Measurements from ENCODE around the gene NOL3. TPM values are rescaled to one million over a fixed set of nuclear protein-coding genes. Genes with fewer than 3 reads are reported as not detected.

NOL3 gene
- total RNA-seq, 1 experiment from 2014 or later = 8.5 TPM

- Mint-ChIP-seq H3K27me3 (ENCODE audit: low read depth) (peaks cover 100% of the 10 kb centered on the region), H3K9me3 (no peaks in the 10 kb centered on the region), H3K36me3 (peaks cover 2% of the 10 kb centered on the region; the same call in 1 of the 2 replicates), H3K4me1 (peaks cover 25% of the 10 kb centered on the region), H3K27ac (no peak overlapping the region), H3K4me3 (peak overlapping the region; percentile 43; the same call in 1 of the 2 replicates)
- POLR2A ChIA-PET = interaction anchor here (0.9 kb wide), 1 partner anchor 150 kb away, joined by 3 read pairs; no protein-coding TSS in a partner anchor
- TF ChIP-seq, protein P1, sequence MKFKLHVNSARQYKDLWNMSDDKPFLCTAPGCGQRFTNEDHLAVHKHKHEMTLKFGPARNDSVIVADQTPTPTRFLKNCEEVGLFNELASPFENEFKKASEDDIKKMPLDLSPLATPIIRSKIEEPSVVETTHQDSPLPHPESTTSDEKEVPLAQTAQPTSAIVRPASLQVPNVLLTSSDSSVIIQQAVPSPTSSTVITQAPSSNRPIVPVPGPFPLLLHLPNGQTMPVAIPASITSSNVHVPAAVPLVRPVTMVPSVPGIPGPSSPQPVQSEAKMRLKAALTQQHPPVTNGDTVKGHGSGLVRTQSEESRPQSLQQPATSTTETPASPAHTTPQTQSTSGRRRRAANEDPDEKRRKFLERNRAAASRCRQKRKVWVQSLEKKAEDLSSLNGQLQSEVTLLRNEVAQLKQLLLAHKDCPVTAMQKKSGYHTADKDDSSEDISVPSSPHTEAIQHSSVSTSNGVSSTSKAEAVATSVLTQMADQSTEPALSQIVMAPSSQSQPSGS (CRISPR knock-in tag; IDR thresholded peaks at IDR 0.05; ENCODE audit: borderline replicate concordance, low read depth) = no peak
- no peak for TF ChIP-seq CBFB (CRISPR knock-in tag; IDR thresholded peaks at IDR 0.05; ENCODE audit: low read depth)
- no peak for TF ChIP-seq ZNF138 (CRISPR knock-in tag; conservative IDR thresholded peaks at IDR 0.05)
- TF ChIP-seq ZNF423 (CRISPR knock-in tag; IDR thresholded peaks at IDR 0.05) = no peak
- TF ChIP-seq, protein P2, sequence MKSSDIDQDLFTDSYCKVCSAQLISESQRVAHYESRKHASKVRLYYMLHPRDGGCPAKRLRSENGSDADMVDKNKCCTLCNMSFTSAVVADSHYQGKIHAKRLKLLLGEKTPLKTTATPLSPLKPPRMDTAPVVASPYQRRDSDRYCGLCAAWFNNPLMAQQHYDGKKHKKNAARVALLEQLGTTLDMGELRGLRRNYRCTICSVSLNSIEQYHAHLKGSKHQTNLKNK (CRISPR knock-in tag; IDR thresholded peaks at IDR 0.05) = no peak
- TF ChIP-seq ZNF396 (CRISPR knock-in tag; IDR thresholded peaks at IDR 0.05; ENCODE audit: borderline replicate concordance) = no peak
- TF ChIP-seq EMX1 (CRISPR knock-in tag; IDR thresholded peaks at IDR 0.05) = no peak
- TF ChIP-seq FOXJ3 (CRISPR knock-in tag; IDR thresholded peaks at IDR 0.05; ENCODE audit: borderline replicate concordance) = no peak
- TF ChIP-seq USF1 (CRISPR knock-in tag; IDR thresholded peaks at IDR 0.05) = no peak
- no peak for TF ChIP-seq GRHL2 (CRISPR knock-in tag; IDR thresholded peaks at IDR 0.05; ENCODE audit: insufficient replicate concordance, severe bottlenecking)
- TF ChIP-seq PRDM15 (CRISPR knock-in tag; IDR thresholded peaks at IDR 0.05) = no peak
- TF ChIP-seq NR2C2 (CRISPR knock-in tag; IDR thresholded peaks at IDR 0.05) = no peak
- TF ChIP-seq, protein P3, sequence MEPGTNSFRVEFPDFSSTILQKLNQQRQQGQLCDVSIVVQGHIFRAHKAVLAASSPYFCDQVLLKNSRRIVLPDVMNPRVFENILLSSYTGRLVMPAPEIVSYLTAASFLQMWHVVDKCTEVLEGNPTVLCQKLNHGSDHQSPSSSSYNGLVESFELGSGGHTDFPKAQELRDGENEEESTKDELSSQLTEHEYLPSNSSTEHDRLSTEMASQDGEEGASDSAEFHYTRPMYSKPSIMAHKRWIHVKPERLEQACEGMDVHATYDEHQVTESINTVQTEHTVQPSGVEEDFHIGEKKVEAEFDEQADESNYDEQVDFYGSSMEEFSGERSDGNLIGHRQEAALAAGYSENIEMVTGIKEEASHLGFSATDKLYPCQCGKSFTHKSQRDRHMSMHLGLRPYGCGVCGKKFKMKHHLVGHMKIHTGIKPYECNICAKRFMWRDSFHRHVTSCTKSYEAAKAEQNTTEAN (CRISPR knock-in tag; IDR thresholded peaks at IDR 0.05) = no peak
- TF ChIP-seq JUN (CRISPR knock-in tag; IDR thresholded peaks at IDR 0.05) = no peak
- TF ChIP-seq FOXP4 (CRISPR knock-in tag; IDR thresholded peaks at IDR 0.05) = no peak
- TF ChIP-seq ZBTB21 (CRISPR knock-in tag; IDR thresholded peaks at IDR 0.05; ENCODE audit: borderline replicate concordance) = no peak
- TF ChIP-seq, protein P4, sequence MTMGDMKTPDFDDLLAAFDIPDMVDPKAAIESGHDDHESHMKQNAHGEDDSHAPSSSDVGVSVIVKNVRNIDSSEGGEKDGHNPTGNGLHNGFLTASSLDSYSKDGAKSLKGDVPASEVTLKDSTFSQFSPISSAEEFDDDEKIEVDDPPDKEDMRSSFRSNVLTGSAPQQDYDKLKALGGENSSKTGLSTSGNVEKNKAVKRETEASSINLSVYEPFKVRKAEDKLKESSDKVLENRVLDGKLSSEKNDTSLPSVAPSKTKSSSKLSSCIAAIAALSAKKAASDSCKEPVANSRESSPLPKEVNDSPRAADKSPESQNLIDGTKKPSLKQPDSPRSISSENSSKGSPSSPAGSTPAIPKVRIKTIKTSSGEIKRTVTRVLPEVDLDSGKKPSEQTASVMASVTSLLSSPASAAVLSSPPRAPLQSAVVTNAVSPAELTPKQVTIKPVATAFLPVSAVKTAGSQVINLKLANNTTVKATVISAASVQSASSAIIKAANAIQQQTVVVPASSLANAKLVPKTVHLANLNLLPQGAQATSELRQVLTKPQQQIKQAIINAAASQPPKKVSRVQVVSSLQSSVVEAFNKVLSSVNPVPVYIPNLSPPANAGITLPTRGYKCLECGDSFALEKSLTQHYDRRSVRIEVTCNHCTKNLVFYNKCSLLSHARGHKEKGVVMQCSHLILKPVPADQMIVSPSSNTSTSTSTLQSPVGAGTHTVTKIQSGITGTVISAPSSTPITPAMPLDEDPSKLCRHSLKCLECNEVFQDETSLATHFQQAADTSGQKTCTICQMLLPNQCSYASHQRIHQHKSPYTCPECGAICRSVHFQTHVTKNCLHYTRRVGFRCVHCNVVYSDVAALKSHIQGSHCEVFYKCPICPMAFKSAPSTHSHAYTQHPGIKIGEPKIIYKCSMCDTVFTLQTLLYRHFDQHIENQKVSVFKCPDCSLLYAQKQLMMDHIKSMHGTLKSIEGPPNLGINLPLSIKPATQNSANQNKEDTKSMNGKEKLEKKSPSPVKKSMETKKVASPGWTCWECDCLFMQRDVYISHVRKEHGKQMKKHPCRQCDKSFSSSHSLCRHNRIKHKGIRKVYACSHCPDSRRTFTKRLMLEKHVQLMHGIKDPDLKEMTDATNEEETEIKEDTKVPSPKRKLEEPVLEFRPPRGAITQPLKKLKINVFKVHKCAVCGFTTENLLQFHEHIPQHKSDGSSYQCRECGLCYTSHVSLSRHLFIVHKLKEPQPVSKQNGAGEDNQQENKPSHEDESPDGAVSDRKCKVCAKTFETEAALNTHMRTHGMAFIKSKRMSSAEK (CRISPR knock-in tag; IDR thresholded peaks at IDR 0.05; ENCODE audit: borderline replicate concordance) = no peak
- ATAC-seq (no peak), DNase-seq (ENCODE audit: low spot score) (no peak)
- CTCF ChIA-PET = interaction anchor here (0.7 to 15.3 kb wide), 7 partner anchors 12 to 197 kb away, joined by 3 to 386 read pairs (median 10); partner anchors contain the start of genes CES3, HSF4 and NOL3
Measured at GRCh38 chr16:67157892-67158635, 12.3 kb upstream of the NOL3 start.
